ENCODE data around the gene PSMA5. TPM values are rescaled to one million over a fixed set of nuclear protein-coding genes. Genes with fewer than 3 reads are reported as not detected.

PSMA5 gene
- total RNA-seq, 1 experiment from 2014 or later = 169 TPM

DNA sequence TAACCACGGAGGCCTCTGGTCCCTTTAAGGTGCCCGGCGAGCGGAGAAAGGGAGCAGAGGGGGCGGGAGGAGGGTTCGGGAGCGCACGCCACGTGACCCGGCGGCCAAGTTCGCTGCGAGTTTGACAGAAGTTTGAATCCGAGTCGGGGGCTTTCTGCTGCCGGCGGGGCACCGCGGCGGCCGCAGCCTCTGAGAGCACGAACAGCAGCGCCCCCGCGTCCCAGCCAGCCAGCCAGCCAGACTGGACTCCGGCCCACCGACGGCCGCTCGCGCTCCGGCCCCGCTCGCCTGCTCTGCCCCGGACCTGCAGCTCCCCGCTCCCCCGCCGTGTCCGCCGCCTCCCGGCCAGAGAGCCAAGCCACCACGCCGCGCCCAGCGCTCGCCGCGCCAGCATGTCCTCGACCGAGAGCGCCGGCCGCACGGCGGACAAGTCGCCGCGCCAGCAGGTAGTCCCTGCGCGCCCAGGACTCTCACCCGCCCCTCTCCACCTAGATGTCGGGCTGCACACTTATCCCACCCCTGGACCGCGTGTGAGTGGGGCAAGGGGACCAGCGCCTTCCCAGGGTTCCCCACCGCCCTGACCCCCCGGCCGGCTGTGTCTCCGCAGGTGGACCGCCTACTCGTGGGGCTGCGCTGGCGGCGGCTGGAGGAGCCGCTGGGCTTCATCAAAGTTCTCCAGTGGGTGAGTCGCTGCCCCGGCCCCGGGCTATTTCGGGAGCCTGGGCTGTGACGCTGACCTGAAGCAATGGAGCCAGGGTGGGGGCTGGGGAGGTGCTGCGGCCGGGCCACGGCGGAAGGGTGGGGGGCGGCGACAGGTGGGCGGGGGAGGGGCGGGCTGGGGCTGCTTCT is 40.4 kb upstream of the PSMA5 start, which contains the start of gene SYPL2:
SYPL2 (plus strand) TSS at position 95 of the 849 bp plus-strand sequence; CDS start at position 393, 298 bp downstream.
- CTCF ChIA-PET = no interaction called here
- intact Hi-C loops (cut with micrococcal nuclease) = no loop called here
- Histone ChIP-seq H3K4me1 (ENCODE audit: control insufficient read depth in 1 of 2, insufficient read depth in 2 of 2, low read length in 2 of 2) (peaks cover 0 to 10% of the 10 kb centered on the region in 2 experiments; a peak in 1 of 4 replicates), H3K79me2 (ENCODE audit: insufficient read depth, low read length) (no peaks in the 10 kb centered on the region), H3K4me3 (replicated peaks in 1 of 2; ENCODE audit: low read depth in 1 of 2, low read length in 2 of 2) (peak within 1 kb of the TSS; percentile 46 to 54), H3K9me3 (ENCODE audit: control insufficient read depth in 1 of 2, insufficient read depth in 1 of 2, low read depth in 1 of 2, low read length in 2 of 2) (no peaks in the 10 kb centered on the region), H2AFZ (ENCODE audit: low read depth, low read length, poor library complexity, severe bottlenecking) (no peak within 1 kb of the TSS), H3K36me3 (ENCODE audit: control insufficient read depth in 1 of 2, insufficient read depth in 2 of 2, low read length in 2 of 2) (no peaks in the 10 kb centered on the region), H4K20me1 (ENCODE audit: insufficient read depth) (no peaks in the 10 kb centered on the region), H3K27ac (ENCODE audit: low read depth, low read length) (no peak within 1 kb of the TSS), H3K9ac (ENCODE audit: low read length) (peak within 1 kb of the TSS; percentile 29; the same call in 1 of the 2 replicates), H3K4me2 (ENCODE audit: low read length) (peak within 1 kb of the TSS; percentile 77), H3K9me2 (ENCODE audit: insufficient read depth) (no peaks in the 10 kb centered on the region), H3K27me3 (ENCODE audit: insufficient read depth, low read length) (peaks cover 25% of the 10 kb centered on the region)
- no peak for DNase-seq (ENCODE audit: low read depth, low spot score)
- RAD21 ChIA-PET (ENCODE audit: low non-redundant PET in 1 of 2, low total read pairs in 2 of 2, uncharacterized antibody in 2 of 2, unreplicated experiment in 2 of 2) = no interaction called here
- ATAC-seq = peak; percentile 82
- POLR2A ChIA-PET = no interaction called here
- BruUV-seq (replicated peaks) = no TSS peak
- TF ChIP-seq, protein P1, sequence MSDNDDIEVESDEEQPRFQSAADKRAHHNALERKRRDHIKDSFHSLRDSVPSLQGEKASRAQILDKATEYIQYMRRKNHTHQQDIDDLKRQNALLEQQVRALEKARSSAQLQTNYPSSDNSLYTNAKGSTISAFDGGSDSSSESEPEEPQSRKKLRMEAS (IDR thresholded peaks at IDR 0.05) = peak; percentile 76
- no peak for TF ChIP-seq EGR1 (IDR thresholded peaks at IDR 0.05; ENCODE audit: low read depth)

- peak overlapping the region; percentile 77 for H3K4me2 ChIP-seq (ENCODE audit: low read length)
- no peak for ATAC-seq
- RAD21 ChIA-PET (ENCODE audit: low non-redundant PET in 1 of 2, low total read pairs in 2 of 2, uncharacterized antibody in 2 of 2, unreplicated experiment in 2 of 2) = no interaction called here
- no peaks in the 10 kb centered on the region for H3K79me2 ChIP-seq (ENCODE audit: insufficient read depth, low read length)
- POLR2A ChIA-PET = no interaction called here
- H4K20me1 ChIP-seq (ENCODE audit: insufficient read depth) = no peaks in the 10 kb centered on the region
- no peaks in the 10 kb centered on the region for H3K9me3 ChIP-seq (ENCODE audit: control insufficient read depth in 1 of 2, insufficient read depth in 1 of 2, low read depth in 1 of 2, low read length in 2 of 2)
- intact Hi-C loops (cut with micrococcal nuclease) = no loop called here
- CTCF ChIA-PET = no interaction called here
- H3K27me3 ChIP-seq (ENCODE audit: insufficient read depth, low read length) = peaks cover 23% of the 10 kb centered on the region
- H3K4me1 ChIP-seq (ENCODE audit: control insufficient read depth in 1 of 2, insufficient read depth in 2 of 2, low read length in 2 of 2) = peaks cover 0 to 10% of the 10 kb centered on the region in 2 experiments; a peak in 1 of 4 replicates
- peak overlapping the region; percentile 46 to 54 for H3K4me3 ChIP-seq (replicated peaks in 1 of 2; ENCODE audit: low read depth in 1 of 2, low read length in 2 of 2)
- TF ChIP-seq POLR2A (IDR thresholded peaks at IDR 0.05; ENCODE audit: borderline replicate concordance, extremely low read depth, insufficient read depth, insufficient read length) (no peak), CBX3 (IDR thresholded peaks at IDR 0.05; ENCODE audit: low read depth) (no peak), CEBPB (IDR thresholded peaks at IDR 0.05; ENCODE audit: low read depth) (no peak), ATF3 (IDR thresholded peaks at IDR 0.05) (no peak)
- TF ChIP-seq, protein P1 (IDR thresholded peaks at IDR 0.05) = no peak
- H3K9me2 ChIP-seq (ENCODE audit: insufficient read depth) = no peaks in the 10 kb centered on the region
- no TSS peak for BruUV-seq (replicated peaks)
- no peak for DNase-seq (ENCODE audit: low read depth, low spot score)
- H3K27ac ChIP-seq (ENCODE audit: low read depth, low read length) = no peak overlapping the region
- H3K9ac ChIP-seq (ENCODE audit: low read length) = peak overlapping the region; percentile 29; the same call in 1 of the 2 replicates
- no peak overlapping the region for H2AFZ ChIP-seq (ENCODE audit: low read depth, low read length, poor library complexity, severe bottlenecking)
- H3K36me3 ChIP-seq (ENCODE audit: control insufficient read depth in 1 of 2, insufficient read depth in 2 of 2, low read length in 2 of 2) = no peaks in the 10 kb centered on the region
Observed at GRCh38 chr1:109466125-109466451, 39.8 kb upstream of the PSMA5 start.

Measured in HCT116 (cell line).